Measurements from ENCODE around the gene CCDC107.
"Not testable (repeated sequence)": the region's sequence is repeated elsewhere in the genome, so short reads cannot be mapped to it uniquely, and the experiment has no call there.

CCDC107 gene, protein sequence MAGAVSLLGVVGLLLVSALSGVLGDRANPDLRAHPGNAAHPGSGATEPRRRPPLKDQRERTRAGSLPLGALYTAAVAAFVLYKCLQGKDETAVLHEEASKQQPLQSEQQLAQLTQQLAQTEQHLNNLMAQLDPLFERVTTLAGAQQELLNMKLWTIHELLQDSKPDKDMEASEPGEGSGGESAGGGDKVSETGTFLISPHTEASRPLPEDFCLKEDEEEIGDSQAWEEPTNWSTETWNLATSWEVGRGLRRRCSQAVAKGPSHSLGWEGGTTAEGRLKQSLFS
- 20.8 to 27.7 reads per million in 2 donors for total RNA-seq

DNA sequence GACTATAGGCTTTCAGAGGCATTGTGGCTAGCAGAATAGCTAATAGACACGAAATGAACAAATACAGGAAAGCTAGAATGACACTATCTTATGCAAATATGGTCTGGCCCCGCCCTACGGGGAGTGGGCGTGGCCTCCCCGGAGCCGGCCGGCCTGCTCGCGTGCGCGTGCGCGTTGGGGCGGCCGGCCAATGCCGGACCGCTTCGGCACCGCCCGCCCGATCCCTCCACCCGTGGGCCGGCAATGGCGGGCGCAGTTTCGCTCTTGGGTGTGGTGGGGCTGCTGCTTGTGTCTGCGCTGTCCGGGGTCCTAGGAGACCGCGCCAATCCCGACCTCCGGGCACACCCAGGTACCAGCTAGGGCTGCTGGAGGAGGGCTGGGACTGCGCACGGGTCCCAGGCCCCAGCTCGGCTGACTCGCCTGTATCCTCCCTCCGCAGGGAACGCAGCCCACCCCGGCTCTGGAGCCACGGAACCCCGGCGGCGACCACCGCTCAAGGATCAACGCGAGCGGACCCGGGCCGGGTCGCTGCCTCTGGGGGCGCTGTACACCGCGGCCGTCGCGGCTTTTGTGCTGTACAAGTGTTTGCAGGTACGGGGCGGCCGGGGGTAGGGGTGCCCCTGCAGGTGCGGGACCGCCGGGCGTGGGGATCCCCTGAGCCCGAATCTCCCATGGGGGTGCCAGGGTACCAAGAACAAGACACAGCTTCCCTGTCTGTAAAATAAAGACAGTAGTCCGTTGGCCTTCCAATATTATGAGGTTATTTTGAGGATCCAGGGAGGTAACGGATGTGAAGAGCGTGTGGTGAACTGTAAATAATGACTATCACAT, at the start of gene CCDC107:
Gene CCDC107, plus strand, starts transcription at position 156 of the 831 bp plus-strand sequence. Its CDS starts 88 bp downstream, at position 244.
- peak; percentile 77 for DNase-seq

- DNase-seq = no peak
These were observed 48.9 kb upstream of the CCDC107 start for GRCh38 chr9:35609001-35609819.

DNA sequence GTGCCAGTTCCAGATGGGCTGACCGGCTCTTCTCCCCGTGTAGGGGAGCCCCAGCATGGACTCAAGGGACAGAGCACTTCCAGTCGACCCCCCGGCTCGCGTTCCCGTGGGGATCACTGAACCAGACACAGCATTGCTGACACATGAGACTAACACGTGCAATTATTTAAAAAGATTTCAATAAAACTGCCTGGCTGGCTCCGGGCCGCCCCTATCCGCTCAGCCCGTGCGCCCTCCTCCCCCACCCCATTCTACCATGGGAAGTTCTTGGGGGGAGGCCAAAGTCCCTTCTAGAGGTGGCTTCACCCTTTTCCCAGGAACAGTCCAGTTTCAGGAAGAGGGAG, 48.3 kb upstream of the CCDC107 start:
- no peak for DNase-seq

- DNase-seq = no peak
These were observed 46.8 kb upstream of the CCDC107 start for GRCh38 chr9:35611230-35611797.

DNA sequence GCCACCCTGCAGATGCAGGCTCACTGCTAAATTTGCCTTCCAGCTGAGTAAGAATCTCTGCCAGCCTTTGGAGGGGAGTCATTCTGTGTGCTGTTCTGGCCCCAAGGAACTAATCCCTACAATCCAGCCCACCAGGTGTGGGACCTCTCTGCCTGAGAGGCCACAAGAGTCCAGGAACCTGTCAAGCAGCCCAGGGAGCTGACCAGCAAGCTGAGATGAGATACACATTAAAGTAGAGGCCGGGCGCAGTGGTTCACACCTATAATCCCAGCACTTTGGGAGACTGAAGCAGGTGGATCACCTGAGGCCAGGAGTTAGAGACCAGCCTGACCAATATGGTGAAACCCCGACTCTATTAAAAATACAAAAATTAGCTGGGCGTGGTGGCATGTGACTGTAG, 46.0 kb upstream of the CCDC107 start:
- not testable (repeated sequence) for DNase-seq

- no peak for DNase-seq
These were observed 45.2 kb upstream of the CCDC107 start for GRCh38 chr9:35612843-35613242.

- no peak for DNase-seq
These were observed 42.0 kb upstream of the CCDC107 start for GRCh38 chr9:35615981-35616680.

GRCh38 chr9:35616681-35617459, 41.2 kb upstream of the CCDC107 start:
- DNase-seq = peak; percentile 70

- no peak for DNase-seq
These were observed 40.5 kb upstream of the CCDC107 start for GRCh38 chr9:35617548-35617947.

DNA sequence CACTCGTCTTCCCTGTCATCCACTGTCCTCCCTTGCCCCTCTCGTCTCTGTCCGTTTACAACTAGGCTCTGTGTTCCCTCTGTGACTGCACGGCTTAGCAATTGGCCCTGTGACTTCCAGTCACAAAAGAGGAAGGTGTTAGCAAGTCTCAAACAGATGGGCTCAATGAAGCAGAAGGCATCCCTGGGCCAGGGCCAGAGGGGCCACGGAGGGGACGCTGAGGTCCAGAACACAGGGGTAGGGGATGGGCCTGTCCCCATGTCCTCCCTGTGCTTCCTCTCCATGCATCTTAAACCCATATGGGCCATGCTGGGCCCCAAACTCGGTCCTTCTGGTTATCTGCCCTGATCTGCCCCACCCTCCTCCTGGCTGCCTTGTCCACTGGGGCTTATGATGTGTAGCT, 39.8 kb upstream of the CCDC107 start, which contains the start of gene CD72:
Gene CD72, minus strand, starts transcription at position 89 of the 403 bp plus-strand sequence. CDS start 110 bp downstream, outside the sequence.
- DNase-seq = no peak

- no peak for DNase-seq
These were observed 39.0 kb upstream of the CCDC107 start for GRCh38 chr9:35618854-35619799.

GRCh38 chr9:35619800-35620158, 38.3 kb upstream of the CCDC107 start:
- no peak for DNase-seq

GRCh38 chr9:35627575-35627974, 30.5 kb upstream of the CCDC107 start:
- no peak for DNase-seq

- DNase-seq = no peak
These were observed 29.6 kb upstream of the CCDC107 start for GRCh38 chr9:35628389-35628991.

- DNase-seq = no peak
These were observed 28.5 kb upstream of the CCDC107 start for GRCh38 chr9:35629597-35629996.

GRCh38 chr9:35635730-35636129, 22.4 kb upstream of the CCDC107 start:
- no peak for DNase-seq

GRCh38 chr9:35636135-35636876, 21.8 kb upstream of the CCDC107 start:
- DNase-seq = no peak

DNA sequence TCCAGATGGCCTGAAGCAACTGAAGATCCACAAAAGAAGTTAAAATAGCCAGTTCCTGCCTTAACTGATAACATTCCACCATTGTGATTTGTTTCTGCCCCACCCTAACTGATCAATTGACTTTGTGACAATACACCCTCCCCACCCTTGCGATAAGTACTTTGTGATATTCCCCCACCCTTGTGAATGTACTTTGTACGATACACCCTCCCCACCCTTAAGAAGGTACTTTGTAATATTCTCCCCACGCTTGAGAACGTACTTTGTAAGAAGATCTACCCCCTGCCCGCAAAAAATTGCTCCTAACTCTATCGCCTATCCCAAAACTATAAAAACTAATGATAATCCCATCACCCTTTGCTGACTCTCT, 21.2 kb upstream of the CCDC107 start:
- DNase-seq = not testable (repeated sequence)

DNA sequence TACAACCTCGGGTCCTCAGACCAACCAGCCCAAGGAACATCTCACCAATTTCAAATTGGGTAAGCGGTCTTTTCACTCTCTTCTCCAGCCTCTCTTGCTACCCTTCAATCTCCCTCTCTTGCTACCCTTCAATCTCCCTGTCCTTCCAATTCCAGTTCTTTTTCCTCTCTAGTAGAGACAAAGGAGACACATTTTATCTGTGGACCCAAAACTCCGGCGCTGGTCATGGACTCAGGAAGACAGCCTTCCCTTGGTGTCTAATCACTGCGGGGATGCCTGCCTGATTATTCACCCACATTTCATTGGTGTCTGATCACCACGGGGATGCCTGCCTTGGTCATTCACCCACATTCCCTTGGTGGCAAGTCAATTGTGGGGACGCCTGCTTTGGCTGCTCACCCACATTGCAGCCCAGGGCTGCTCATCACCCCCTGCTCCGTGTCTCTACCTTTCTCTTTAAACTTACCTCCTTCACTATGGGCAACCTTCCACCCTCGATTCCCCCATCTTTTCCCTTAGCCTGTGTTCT, 20.6 kb upstream of the CCDC107 start:
- DNase-seq = not testable (repeated sequence)

Measured in activated gamma-delta T cell (primary cell).